ENCODE results near the gene PITHD1. TPM values are rescaled to one million over a fixed set of nuclear protein-coding genes. Genes with fewer than 3 reads are reported as not detected.

PITHD1 gene, protein sequence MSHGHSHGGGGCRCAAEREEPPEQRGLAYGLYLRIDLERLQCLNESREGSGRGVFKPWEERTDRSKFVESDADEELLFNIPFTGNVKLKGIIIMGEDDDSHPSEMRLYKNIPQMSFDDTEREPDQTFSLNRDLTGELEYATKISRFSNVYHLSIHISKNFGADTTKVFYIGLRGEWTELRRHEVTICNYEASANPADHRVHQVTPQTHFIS
- 35.3 and 36.8 TPM in 2 replicates for total RNA-seq

GRCh38 chr1:23777979-23778814, at the start of gene PITHD1:
Gene PITHD1, plus strand, starts transcription at chr1:23778418. Its CDS starts 98 bp downstream, at chr1:23778516.

GRCh38 chr1:23743287-23744152, 34.7 kb upstream of the PITHD1 start, which contains the start of gene ELOA:
Gene ELOA, plus strand, starts transcription at chr1:23743471. Its CDS starts 33 bp downstream, at chr1:23743504.

GRCh38 chr1:23790696-23791515, 12.7 kb downstream of the PITHD1 start, which contains the start of gene LYPLA2:
Gene LYPLA2, plus strand, starts transcription at chr1:23791145. Its CDS starts 1,538 bp downstream, at chr1:23792683.

DNA sequence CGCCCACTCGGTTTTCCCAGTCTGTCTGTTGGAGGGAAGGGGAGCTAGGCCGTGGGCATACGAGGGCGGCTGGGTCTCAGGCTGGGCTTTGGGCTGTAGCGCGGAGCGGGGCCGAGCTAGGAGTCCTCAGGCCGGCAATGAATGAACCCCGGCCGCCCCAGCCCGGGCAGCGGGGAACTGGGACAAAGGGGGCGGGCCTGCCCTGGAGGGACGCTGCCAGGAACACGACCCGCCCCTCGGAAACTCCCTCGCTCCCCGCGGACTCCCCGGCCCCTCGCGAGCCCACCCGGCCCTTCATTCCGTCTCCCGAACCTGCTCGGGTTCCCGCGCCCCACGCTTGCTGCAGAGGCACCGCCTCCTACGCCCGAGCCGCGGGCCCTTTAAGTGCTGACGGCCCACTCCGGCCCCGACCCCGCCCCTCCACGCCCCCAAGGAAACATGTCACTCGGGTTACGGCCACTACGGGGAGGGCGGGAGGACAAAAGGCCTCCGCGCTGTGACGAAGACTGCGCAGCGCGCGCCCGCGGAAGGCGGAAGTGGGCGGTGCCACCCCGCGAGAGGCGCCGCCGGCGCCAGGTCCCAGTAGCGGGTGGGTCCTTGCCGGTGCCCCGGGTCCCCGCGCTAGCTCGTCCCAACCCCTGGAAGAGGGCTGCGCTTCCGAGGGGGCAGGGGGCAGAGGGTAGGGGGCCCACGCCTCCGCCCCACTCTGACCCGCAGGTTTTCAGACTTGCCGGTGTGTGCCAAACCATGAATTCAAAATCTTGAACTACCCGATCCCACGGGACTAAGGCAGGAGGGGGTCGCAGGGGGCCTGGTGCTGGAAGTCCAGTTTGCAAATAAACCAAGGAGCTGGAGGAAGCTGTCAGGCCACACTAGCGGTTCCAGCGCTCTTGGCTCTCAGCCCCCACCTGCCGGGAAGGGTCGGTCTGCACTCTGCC, 22.5 kb downstream of the PITHD1 start, which contains the start of gene GALE:
Gene GALE, minus strand, starts transcription at position 355 of the 938 bp plus-strand sequence. CDS start 1,747 bp downstream, outside the sequence.

DNA sequence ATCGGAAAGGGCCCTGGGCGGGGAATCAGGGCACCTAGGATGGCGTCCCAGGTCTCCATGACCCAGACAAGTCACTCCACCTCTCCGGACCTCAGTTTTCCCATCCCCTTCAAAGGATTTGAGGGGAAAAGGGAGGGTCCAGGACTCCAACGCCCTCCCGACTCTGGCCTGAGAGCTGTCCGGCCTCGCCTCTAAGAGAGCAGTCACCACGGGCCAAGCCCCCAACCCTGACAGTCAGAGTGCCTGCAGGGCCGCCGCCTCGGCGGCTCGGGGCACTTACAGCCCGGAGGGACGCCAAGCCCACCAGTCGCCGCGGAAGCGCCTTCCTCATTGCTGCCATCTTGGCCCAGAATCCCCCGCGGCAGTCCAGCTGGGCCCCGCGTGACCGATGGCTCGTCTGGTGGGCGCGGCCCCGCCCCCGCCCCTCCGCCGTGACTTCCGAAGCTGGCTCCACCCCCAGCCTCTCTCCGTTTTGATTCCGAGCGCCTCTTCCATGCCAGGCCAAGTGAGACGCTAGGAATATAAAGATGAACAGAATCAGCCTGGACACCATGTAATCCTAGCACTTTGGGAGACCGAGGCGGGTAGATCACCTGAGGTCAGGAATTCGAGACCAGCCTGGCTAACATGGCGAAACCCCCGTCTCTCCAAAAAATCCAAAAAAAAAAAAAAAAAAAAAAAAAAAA, 47.0 kb downstream of the PITHD1 start, which contains the start of gene HMGCL:
Gene HMGCL, minus strand, starts transcription at position 354 of the 686 bp plus-strand sequence. Its CDS starts 14 bp downstream, at position 340.

Other genes with a start within 250 kb of the PITHD1 start
- gene E2F2, start 247.2 kb upstream of the PITHD1 start, total RNA-seq = under 0.01 and 0.46 TPM in 2 replicates
- 153 and 300 TPM in 2 replicates for gene ID3, start 218.9 kb upstream of the PITHD1 start, total RNA-seq
- 520 and 723 TPM in 2 replicates for gene RPL11, start 86.6 kb upstream of the PITHD1 start, total RNA-seq
- gene ELOA, start 34.9 kb upstream of the PITHD1 start, total RNA-seq = 16.6 and 31.3 TPM in 2 replicates
- 25.2 and 46.5 TPM in 2 replicates for gene LYPLA2, start 12.7 kb downstream of the PITHD1 start, total RNA-seq
- 27.0 and 30.4 TPM in 2 replicates for gene GALE, start 22.3 kb downstream of the PITHD1 start, total RNA-seq
- gene HMGCL, start 47.0 kb downstream of the PITHD1 start, total RNA-seq = 47.5 and 50.5 TPM in 2 replicates
- 16.7 and 17.8 TPM in 2 replicates for gene FUCA1, start 89.9 kb downstream of the PITHD1 start, total RNA-seq
- gene CNR2, start 134.9 kb downstream of the PITHD1 start, total RNA-seq = not detected in 2 replicates
- 102 and 108 TPM in 2 replicates for gene PNRC2, start 181.4 kb downstream of the PITHD1 start, total RNA-seq
- 73.3 and 93.7 TPM in 2 replicates for gene SRSF10, start 201.9 kb downstream of the PITHD1 start, total RNA-seq